WTC11 (cell line): Measurements from ENCODE around the gene MMAB.

ENCODE experiments used
- CTCF ChIP-seq: fragments of 200-600 bp; IDR thresholded peaks from 2 replicates; pipeline ENCODE4 v1.8.0; 2022; ENCODE audit warnings: antibody characterized with exemption
- E2F1 ChIP-seq: sonication (generic); formaldehyde crosslinking; IDR thresholded peaks from 2 replicates; pipeline ENCODE4 v1.8.0; 2022; ENCODE audit warnings: mild to moderate bottlenecking, missing genetic modification reagents
- FOXJ3 ChIP-seq: sonication (generic); formaldehyde crosslinking; IDR thresholded peaks from 2 replicates; pipeline ENCODE4 v1.9.0; 2021; ENCODE audit warnings: missing genetic modification reagents, mild to moderate bottlenecking, borderline replicate concordance
- HMGA2 ChIP-seq: fragments of 250-450 bp; sonication (Bioruptor Pico); IDR thresholded peaks from 2 replicates; pipeline ENCODE4 v1.4.0; 2021; ENCODE audit warnings: mild to moderate bottlenecking, moderate library complexity
- NR1H2 ChIP-seq: sonication (generic); formaldehyde crosslinking; IDR thresholded peaks from 2 replicates; pipeline ENCODE4 v1.9.0; 2021; ENCODE audit warnings: mild to moderate bottlenecking, moderate library complexity, missing genetic modification reagents
- SP1 ChIP-seq: sonication (generic); formaldehyde crosslinking; conservative IDR thresholded peaks from 2 replicates; pipeline ENCODE4 v1.8.1; 2022; ENCODE audit warnings: missing genetic modification reagents
- TEAD4 ChIP-seq: sonication (generic); formaldehyde crosslinking; IDR thresholded peaks from 2 replicates; pipeline ENCODE4 v1.8.0; 2022; ENCODE audit warnings: mild to moderate bottlenecking, missing genetic modification reagents
- TF ChIP-seq, protein P1 (sequence below): fragments of 250-450 bp; sonication (Bioruptor Pico); IDR thresholded peaks from 2 replicates; pipeline ENCODE4 v1.8.0; 2021; ENCODE audit warnings: mild to moderate bottlenecking

GRCh38 chr12:109597795-109598427, 24.6 kb upstream of the MMAB start:
- TF ChIP-seq SP1 (CRISPR knock-in tag), result peak; percentile 43; the same call in 1 of the 2 replicates
- no peak for TF ChIP-seq HMGA2 (CRISPR knock-in tag)
- TF ChIP-seq TEAD4 (CRISPR knock-in tag), result no peak
- peak; percentile 92 for TF ChIP-seq CTCF
- TF ChIP-seq, protein P1, sequence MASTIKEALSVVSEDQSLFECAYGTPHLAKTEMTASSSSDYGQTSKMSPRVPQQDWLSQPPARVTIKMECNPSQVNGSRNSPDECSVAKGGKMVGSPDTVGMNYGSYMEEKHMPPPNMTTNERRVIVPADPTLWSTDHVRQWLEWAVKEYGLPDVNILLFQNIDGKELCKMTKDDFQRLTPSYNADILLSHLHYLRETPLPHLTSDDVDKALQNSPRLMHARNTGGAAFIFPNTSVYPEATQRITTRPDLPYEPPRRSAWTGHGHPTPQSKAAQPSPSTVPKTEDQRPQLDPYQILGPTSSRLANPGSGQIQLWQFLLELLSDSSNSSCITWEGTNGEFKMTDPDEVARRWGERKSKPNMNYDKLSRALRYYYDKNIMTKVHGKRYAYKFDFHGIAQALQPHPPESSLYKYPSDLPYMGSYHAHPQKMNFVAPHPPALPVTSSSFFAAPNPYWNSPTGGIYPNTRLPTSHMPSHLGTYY, result no peak
- TF ChIP-seq FOXJ3 (CRISPR knock-in tag), result no peak
- TF ChIP-seq NR1H2 (CRISPR knock-in tag), result no peak
- TF ChIP-seq E2F1 (CRISPR knock-in tag), result no peak
